HG02588 (cell line): ENCODE measurements around the gene TUBB4B.
A peak's percentile ranks its signal among the peaks of the same experiment; 100 is the strongest.

Source experiments
- ATAC-seq: cut with Tn5 transposase; IDR thresholded peaks from one replicate; pipeline ENCODE4 v1.9.1; 2021; ENCODE audit warnings: mild to moderate bottlenecking, moderate library complexity; ENCODE audit not compliant: unreplicated experiment

TUBB4B gene

GRCh38 chr9:137267933-137268355 lies 26.9 kb downstream of the TUBB4B start:
- ATAC-seq: no peak

- ATAC-seq: no peak
Measured at GRCh38 chr9:137268538-137269201, 27.6 kb downstream of the TUBB4B start.

- no peak for ATAC-seq
Measured at GRCh38 chr9:137269231-137269772, 28.2 kb downstream of the TUBB4B start.

- no peak for ATAC-seq
Measured at GRCh38 chr9:137270929-137271695, 30.0 kb downstream of the TUBB4B start.

- ATAC-seq: no peak
Measured at GRCh38 chr9:137271696-137272076, 30.6 kb downstream of the TUBB4B start.

GRCh38 chr9:137272241-137273094 lies 31.4 kb downstream of the TUBB4B start:
- no peak for ATAC-seq

GRCh38 chr9:137273095-137273490 lies 32.0 kb downstream of the TUBB4B start:
- ATAC-seq: no peak

GRCh38 chr9:137273611-137274320 lies 32.7 kb downstream of the TUBB4B start:
- ATAC-seq: no peak

GRCh38 chr9:137275203-137275587 lies 34.1 kb downstream of the TUBB4B start:
- ATAC-seq: no peak

- no peak for ATAC-seq
Measured at GRCh38 chr9:137275588-137276472, 34.7 kb downstream of the TUBB4B start.

- no peak for ATAC-seq
Measured at GRCh38 chr9:137276473-137277328, 35.6 kb downstream of the TUBB4B start.

- peak; percentile 57 for ATAC-seq
Measured at GRCh38 chr9:137277329-137278041, 36.4 kb downstream of the TUBB4B start, which contains the start of gene TOR4A. TOR4A (plus strand) TSS chr9:137277726; CDS start chr9:137278690, 964 bp downstream.

- ATAC-seq: no peak
Measured at GRCh38 chr9:137278061-137278701, 37.1 kb downstream of the TUBB4B start.

- ATAC-seq: no peak
Measured at GRCh38 chr9:137278721-137279711, 37.9 kb downstream of the TUBB4B start.

GRCh38 chr9:137279741-137280473 lies 38.8 kb downstream of the TUBB4B start:
- ATAC-seq: no peak
